22Rv1 (cell line): ENCODE results near the gene FAXDC2.

Experiments
- H3K27ac ChIP-seq: fragments of 450-650 bp; 2 replicates; pipeline ENCODE4 v1.5.1; 2017
- ZFX ChIP-seq: fragments of 450-650 bp; IDR thresholded peaks from 2 replicates; pipeline ENCODE4 v1.6.1; 2017; ENCODE audit warnings: antibody characterized with exemption, borderline replicate concordance
- TF ChIP-seq, protein P1 (sequence below): fragments of 450-650 bp; IDR thresholded peaks from 2 replicates; pipeline ENCODE4 v1.5.1; 2017; ENCODE audit warnings: mild to moderate bottlenecking

The FAXDC2 gene

GRCh38 chr5:154815684-154816247 lies 34.6 kb downstream of the FAXDC2 start:
- no peak overlapping the region for H3K27ac ChIP-seq
- no peak for TF ChIP-seq ZFX
- TF ChIP-seq, protein P1, sequence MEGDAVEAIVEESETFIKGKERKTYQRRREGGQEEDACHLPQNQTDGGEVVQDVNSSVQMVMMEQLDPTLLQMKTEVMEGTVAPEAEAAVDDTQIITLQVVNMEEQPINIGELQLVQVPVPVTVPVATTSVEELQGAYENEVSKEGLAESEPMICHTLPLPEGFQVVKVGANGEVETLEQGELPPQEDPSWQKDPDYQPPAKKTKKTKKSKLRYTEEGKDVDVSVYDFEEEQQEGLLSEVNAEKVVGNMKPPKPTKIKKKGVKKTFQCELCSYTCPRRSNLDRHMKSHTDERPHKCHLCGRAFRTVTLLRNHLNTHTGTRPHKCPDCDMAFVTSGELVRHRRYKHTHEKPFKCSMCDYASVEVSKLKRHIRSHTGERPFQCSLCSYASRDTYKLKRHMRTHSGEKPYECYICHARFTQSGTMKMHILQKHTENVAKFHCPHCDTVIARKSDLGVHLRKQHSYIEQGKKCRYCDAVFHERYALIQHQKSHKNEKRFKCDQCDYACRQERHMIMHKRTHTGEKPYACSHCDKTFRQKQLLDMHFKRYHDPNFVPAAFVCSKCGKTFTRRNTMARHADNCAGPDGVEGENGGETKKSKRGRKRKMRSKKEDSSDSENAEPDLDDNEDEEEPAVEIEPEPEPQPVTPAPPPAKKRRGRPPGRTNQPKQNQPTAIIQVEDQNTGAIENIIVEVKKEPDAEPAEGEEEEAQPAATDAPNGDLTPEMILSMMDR = no peak

DNA sequence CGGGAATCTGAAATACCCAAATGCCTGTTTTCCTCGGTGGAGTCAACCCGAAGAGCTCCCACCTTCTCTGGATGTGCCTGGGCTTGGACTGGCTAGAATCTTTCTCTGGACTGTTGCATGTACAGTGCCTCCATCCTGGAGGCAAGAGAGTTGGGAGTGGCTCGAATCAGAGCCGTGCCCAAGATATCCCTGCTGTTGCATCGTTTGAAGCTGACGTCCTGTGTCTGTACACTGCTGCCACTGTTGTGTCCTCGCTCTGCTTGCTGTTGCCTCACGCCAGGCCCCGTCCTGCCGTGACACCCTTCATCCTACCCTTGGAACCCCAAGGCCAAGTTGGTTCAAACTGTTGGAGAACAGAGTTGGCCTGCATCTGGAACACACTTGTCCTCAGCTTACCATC lies 35.4 kb downstream of the FAXDC2 start:
- TF ChIP-seq ZFX = no peak
- TF ChIP-seq, protein P1 = no peak
- H3K27ac ChIP-seq = no peak overlapping the region

- TF ChIP-seq, protein P1 = no peak
- no peak for TF ChIP-seq ZFX
- no peak overlapping the region for H3K27ac ChIP-seq
These were observed 36.7 kb downstream of the FAXDC2 start for GRCh38 chr5:154813736-154814135.

- TF ChIP-seq ZFX = no peak
- TF ChIP-seq, protein P1 = no peak
- no peak overlapping the region for H3K27ac ChIP-seq
These were observed 37.2 kb downstream of the FAXDC2 start for GRCh38 chr5:154813158-154813557.

DNA sequence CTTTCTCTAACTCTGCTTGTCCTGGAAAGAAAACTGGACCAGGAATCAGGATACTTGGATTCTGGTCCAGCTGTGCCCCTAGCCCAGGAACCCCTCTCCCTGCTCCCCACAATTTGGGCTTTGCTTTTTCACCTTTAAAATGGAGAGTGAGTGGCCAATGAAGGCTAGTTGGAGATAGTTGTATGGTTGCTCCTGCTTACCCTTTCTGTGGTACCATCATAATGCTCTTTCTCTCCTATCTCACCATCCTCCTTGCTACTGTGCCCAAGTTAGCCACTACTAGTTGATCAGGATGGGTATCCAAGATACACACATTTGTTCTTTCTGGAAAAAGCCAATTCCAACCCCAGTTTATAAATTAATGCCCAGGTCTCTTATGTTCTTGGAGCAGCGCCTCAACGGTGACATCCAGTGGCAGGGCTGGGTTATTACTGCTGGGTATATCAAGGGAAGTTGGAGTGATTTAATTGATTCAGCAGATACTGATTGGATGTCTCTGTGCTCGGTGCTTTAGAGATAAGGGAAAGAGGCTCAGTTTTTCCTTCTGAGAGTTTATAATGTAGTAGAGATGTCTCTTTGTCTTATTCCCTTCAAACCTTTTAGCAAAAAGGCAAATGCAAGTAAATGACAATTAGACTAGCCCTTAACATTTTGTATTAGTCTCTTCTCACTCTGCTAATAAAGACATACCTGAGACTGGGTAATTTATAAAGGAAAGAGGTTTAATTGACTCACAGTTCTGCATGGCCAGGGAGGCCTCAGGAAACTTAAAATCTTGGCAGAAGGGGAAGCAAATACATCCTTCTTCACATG lies 38.5 kb downstream of the FAXDC2 start:
- peak overlapping the region; percentile 10; the same call in 1 of the 2 replicates for H3K27ac ChIP-seq
- TF ChIP-seq ZFX = no peak
- TF ChIP-seq, protein P1 = peak; percentile 93

- no peak for TF ChIP-seq ZFX
- TF ChIP-seq, protein P1 = no peak
- H3K27ac ChIP-seq = peak overlapping the region; percentile 10; the same call in 1 of the 2 replicates
These were observed 39.2 kb downstream of the FAXDC2 start for GRCh38 chr5:154811239-154811638.

GRCh38 chr5:154806176-154806575 lies 44.2 kb downstream of the FAXDC2 start:
- H3K27ac ChIP-seq = no peak overlapping the region
- TF ChIP-seq, protein P1 = no peak
- TF ChIP-seq ZFX = no peak
